Tongue (tissue), 2 donors: ENCODE data around the gene NUF2. TPM values are rescaled to one million over a fixed set of nuclear protein-coding genes. Genes with fewer than 3 reads are reported as not detected.

ENCODE experiments used
- DNase-seq: peaks from one replicate; pipeline ENCODE4 v3.0.0-alpha.2; 2015
- total RNA-seq: library from RNA; depleted of rRNA; stranded (reverse); fragments of >200 nt; gene quantifications from one replicate; pipeline ENCODE4 v1.2.3, GENCODE V29; 2014

Gene NUF2
- total RNA-seq, 1 donor from 2014 or later = 17.5 TPM

DNA sequence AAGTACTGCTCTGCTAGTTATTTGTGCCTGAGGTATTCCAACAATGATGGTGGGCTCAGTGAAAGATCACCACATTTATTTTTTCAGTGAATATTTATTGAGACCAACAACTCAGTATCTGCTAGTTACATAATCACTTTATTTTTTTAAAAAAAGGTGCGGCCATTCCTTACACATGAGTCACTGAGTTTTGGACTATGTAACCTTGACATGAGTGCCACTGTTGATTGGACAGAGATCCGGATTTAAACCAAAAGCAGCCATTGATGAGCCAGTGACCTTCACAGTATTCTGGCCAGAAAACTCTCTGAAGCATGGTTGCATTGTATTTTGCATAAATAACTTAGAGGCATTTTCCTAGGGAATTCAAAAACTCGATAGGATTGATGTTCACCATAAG is 79.5 kb downstream of the NUF2 start:
- no peak for DNase-seq

Other genes starting within 250 kb of the NUF2 start
- 35.8 TPM for gene RGS5, start 119.0 kb upstream of the NUF2 start, total RNA-seq